RWPE1 (cell line): ENCODE data around the gene MEGF6.

Source experiments
- CTCF ChIA-PET: fragments of 350-600 bp; sonication (Branson Sonifier 250); formaldehyde crosslinking; extraction: SDS; loops from one replicate; lab custom pipeline; 2021; lab: Yijun Ruan, JAX
- POLR2A ChIA-PET: fragments of 400-600 bp; formaldehyde crosslinking; extraction: SDS; loops from one replicate; lab custom pipeline; 2020; ENCODE audit warnings: antibody characterized with exemption; ENCODE audit not compliant: low non-redundant PET; lab: Yijun Ruan, JAX
- DNase-seq: peaks from one replicate; pipeline ENCODE4 v3.0.0; 2012; ENCODE audit warnings: low spot score
- H3K27ac ChIP-seq: fragments of 450-650 bp; 2 replicates; pipeline ENCODE4 v1.5.1; 2017
- CTCF ChIP-seq: fragments of 450-650 bp; conservative IDR thresholded peaks from 2 replicates; pipeline ENCODE4 v1.5.1; 2017; ENCODE audit warnings: low read depth, mild to moderate bottlenecking

MEGF6 gene

DNA sequence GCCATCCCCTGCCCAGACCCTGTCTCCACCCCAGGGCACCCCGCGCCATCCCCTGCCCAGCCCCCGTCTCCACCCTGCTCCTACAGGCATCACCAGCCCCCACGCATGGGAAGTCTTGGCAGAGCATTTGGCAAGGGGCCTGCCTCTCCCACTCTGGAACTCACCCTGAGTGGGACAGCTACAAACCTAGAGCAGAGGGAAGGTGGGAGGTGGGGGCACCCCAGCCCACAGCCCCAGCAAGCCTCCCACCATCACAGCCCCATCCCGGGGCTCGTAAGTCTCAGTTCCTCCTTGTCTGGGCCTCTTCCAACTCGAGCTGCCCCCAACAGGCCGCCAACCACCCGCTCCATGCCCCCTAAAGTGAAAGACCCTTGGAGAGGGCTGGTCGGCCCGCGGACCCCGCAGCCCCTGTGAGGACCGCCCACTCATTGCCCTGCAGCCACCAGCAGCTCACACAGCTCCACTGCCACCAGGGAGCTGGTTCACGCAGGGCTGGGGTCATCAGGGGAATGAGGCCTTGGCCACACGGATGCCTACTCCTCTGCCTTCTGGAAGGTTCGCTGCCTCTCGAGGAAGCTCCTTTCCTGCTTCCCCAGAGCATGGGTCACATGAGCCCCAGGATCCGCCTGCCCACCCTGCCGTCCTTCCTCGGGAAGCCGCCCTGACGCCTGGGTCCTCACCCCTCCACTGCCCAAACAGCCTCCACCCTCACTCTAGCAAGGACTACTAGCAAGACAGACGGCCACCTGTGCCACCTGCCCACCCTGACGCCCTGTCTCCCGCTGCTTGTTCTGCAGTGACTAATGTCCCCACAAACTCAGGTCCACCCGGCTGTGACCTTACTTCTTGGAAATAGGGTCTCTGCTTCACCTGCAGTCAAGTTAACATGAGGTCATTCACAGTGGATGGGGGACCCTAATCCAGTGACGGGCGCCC lies 14.4 kb downstream of the MEGF6 start:
- ChIA-PET POLR2A (no interaction called here), CTCF (interaction anchor here (1.4 kb wide), 1 partner anchor 22 kb away, joined by 3 read pairs; no protein-coding TSS in a partner anchor)
- no peak for TF ChIP-seq CTCF
- no peak overlapping the region for H3K27ac ChIP-seq
- no peak for DNase-seq

- CTCF ChIA-PET: interaction anchor here (1.4 kb wide), 1 partner anchor 23 kb away, joined by 3 read pairs; no protein-coding TSS in a partner anchor
- POLR2A ChIA-PET: no interaction called here
- no peak for TF ChIP-seq CTCF
- H3K27ac ChIP-seq: no peak overlapping the region
- no peak for DNase-seq
Measured at GRCh38 chr1:3595949-3596348, 15.4 kb downstream of the MEGF6 start.

GRCh38 chr1:3594706-3595377 lies 16.5 kb downstream of the MEGF6 start:
- no peak overlapping the region for H3K27ac ChIP-seq
- DNase-seq: no peak
- TF ChIP-seq CTCF: no peak
- ChIA-PET POLR2A (no interaction called here), CTCF (no interaction called here)

DNA sequence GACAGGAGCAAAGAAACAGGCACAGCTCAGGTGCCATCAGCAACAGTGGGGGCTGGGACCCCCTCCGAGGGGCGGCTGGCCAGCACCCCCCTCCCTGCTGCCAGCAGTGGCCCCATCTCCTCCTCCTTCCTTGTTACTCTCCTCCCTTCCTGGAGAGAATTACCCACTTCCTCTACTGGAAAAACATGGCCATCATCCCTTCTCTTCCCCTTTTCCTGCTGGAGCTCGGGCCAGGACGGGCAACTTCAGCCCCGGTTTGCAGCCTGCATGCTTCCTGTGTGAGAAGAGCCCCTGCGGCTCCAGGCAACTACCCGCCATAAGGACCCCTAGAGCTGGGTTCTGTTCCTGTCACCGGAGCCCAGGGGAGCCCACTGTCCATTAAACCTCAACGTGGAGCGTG lies 17.6 kb downstream of the MEGF6 start:
- ChIA-PET POLR2A (no interaction called here), CTCF (interaction anchor here (0.8 to 1.9 kb wide), 2 partner anchors 25 to 49 kb away, joined by 3 to 6 read pairs; no protein-coding TSS in a partner anchor)
- no peak for DNase-seq
- no peak for TF ChIP-seq CTCF
- no peak overlapping the region for H3K27ac ChIP-seq

DNA sequence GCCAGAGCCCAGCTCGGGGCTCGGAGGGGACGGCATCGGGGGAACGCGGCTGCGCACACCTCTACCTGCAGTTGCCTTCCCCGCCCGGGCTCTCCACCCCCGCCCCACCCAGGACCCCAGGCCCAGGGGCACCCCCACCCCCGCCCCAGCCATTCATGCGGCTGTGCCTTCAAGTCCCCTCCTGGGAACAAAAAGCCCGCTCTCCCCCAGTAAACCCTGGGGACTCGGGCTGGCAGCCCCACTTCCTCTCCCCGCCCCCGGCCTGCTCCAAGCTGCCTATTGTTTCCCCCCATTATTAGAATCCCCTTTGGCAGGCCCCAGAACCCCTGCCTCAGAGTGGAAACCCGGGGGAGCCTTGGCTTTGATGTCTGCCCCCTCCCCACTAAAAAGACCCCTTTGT lies 18.0 kb downstream of the MEGF6 start:
- ChIA-PET CTCF (interaction anchor here (0.8 to 1.9 kb wide), 2 partner anchors 26 to 49 kb away, joined by 3 to 6 read pairs; no protein-coding TSS in a partner anchor), POLR2A (no interaction called here)
- no peak for DNase-seq
- no peak for TF ChIP-seq CTCF
- H3K27ac ChIP-seq: no peak overlapping the region
